Esophagus squamous epithelium (tissue), 4 donors: Measurements from ENCODE around the gene SKI.

Experiments used
- POLR2A ChIP-seq, 4 donors: fragments of 450-650 bp; IDR thresholded peaks; one replicate each; pipeline ENCODE4 v1.6.1; 2017; ENCODE audit warnings: antibody characterized with exemption in 4 of 4, mild to moderate bottlenecking in 4 of 4, moderate library complexity in 3 of 4
- TF ChIP-seq, protein P1 (sequence below), 6 experiments: fragments of 450-650 bp in 4 of 6; fragments of 200-600 bp in 2 of 6; sonication (generic) in 2 of 6; IDR thresholded peaks; one replicate each; pipeline ENCODE4 v1.5.1; 2016 to 2019; ENCODE audit warnings: antibody characterized with exemption in 6 of 6, mild to moderate bottlenecking in 4 of 6, moderate library complexity in 4 of 6

DNA sequence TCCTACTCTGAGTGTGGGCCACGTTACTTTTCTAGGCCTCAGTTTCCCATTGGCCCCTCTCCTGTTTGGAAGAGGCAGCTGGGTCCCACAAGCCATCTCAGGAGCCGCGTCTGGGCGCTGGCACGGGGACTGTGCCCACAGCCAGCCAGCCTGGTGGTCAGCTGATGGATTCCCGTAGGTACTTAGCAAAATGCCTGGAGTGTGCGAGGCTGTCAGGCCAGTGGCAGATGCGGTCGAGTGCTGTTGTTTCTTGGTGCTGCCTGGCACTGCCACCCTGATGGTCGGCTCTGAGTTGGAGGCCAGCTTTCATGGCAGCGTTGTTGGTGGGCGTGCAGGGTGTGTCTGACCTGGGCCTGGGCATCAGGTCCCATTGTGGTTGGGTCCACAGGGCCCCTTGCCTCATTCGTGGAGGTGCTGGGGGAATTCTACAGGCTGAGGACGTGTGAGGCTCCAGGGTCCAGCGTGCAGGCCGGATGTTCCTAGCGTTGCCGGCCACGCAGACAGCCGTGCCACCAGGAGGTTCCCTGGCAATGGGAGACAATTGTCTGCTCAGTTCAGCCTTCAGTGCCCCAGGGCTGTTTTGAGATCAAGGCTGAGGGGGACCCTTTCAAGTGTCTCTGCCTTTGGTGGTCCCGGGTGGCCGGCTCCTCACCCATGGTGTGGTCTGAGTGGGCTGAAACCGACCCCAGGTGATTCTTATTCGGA is 20.9 kb downstream of the SKI start:
- TF ChIP-seq POLR2A (IDR thresholded peaks at IDR 0.05): no peak
- TF ChIP-seq, protein P1, sequence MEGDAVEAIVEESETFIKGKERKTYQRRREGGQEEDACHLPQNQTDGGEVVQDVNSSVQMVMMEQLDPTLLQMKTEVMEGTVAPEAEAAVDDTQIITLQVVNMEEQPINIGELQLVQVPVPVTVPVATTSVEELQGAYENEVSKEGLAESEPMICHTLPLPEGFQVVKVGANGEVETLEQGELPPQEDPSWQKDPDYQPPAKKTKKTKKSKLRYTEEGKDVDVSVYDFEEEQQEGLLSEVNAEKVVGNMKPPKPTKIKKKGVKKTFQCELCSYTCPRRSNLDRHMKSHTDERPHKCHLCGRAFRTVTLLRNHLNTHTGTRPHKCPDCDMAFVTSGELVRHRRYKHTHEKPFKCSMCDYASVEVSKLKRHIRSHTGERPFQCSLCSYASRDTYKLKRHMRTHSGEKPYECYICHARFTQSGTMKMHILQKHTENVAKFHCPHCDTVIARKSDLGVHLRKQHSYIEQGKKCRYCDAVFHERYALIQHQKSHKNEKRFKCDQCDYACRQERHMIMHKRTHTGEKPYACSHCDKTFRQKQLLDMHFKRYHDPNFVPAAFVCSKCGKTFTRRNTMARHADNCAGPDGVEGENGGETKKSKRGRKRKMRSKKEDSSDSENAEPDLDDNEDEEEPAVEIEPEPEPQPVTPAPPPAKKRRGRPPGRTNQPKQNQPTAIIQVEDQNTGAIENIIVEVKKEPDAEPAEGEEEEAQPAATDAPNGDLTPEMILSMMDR (IDR thresholded peaks at IDR 0.05): no peak
